ENCODE results near the gene HDAC9. TPM values are rescaled to one million over a fixed set of nuclear protein-coding genes. Genes with fewer than 3 reads are reported as not detected.

The HDAC9 gene
- total and polyA plus RNA-seq, 2 of the 13 experiments (the other 11 are each of a cell fraction or from before 2014, with no cell fraction given): 0.05 to 0.07 TPM

GRCh38 chr7:18566205-18566604, 70.7 kb downstream of the HDAC9 start:
- ATAC-seq (no peak), DNase-seq (ENCODE audit: low spot score) (no peak), FAIRE-seq (no peak)
- Histone ChIP-seq H3K36me3 (replicated peaks in 1 of 2; ENCODE audit: control insufficient read depth in 1 of 2, insufficient read depth in 2 of 2, low read length in 2 of 2) (no peaks in the 10 kb centered on the region), H2AFZ (ENCODE audit: low read length) (no peak overlapping the region), H3K9me3 (ENCODE audit: low read length) (no peaks in the 10 kb centered on the region), H3K4me1 (ENCODE audit: insufficient read depth, low read length) (no peaks in the 10 kb centered on the region), H3K27ac (ENCODE audit: extremely low read length, insufficient read depth, low read length) (no peak overlapping the region), H3K79me2 (ENCODE audit: insufficient read depth, low read length) (no peaks in the 10 kb centered on the region), H4K20me1 (ENCODE audit: insufficient read depth, low read length) (no peaks in the 10 kb centered on the region; the same call in 1 of the 2 replicates), H3K4me2 (ENCODE audit: low read depth, low read length) (no peak overlapping the region), H3K4me3 (replicated peaks in 1 of 3; ENCODE audit: insufficient read depth in 1 of 3, low read depth in 2 of 3, low read length in 3 of 3) (no peak overlapping the region), H3K9ac (ENCODE audit: insufficient read depth, low read depth, low read length) (no peak overlapping the region), H3K27me3 (ENCODE audit: control insufficient read depth in 1 of 2, insufficient read depth in 2 of 2, low read length in 2 of 2) (no peaks in the 10 kb centered on the region)
- intact Hi-C loops (cut with micrococcal nuclease; ENCODE audit: unreplicated experiment): no loop called here
- no TSS peak for BruUV-seq (replicated peaks)
- no peak for TF ChIP-seq CREB1 (IDR thresholded peaks at IDR 0.05)
- no peak for TF ChIP-seq CREB1 (CRISPR knock-in tag; IDR thresholded peaks at IDR 0.05)
- no peak for TF ChIP-seq AFF4 (CRISPR knock-in tag; IDR thresholded peaks at IDR 0.05)
- TF ChIP-seq TFAP4 (IDR thresholded peaks at IDR 0.05; ENCODE audit: borderline replicate concordance, low read depth): no peak
- TF ChIP-seq ZNF251 (CRISPR knock-in tag; IDR thresholded peaks at IDR 0.05): no peak
- no peak for TF ChIP-seq DRAP1 (CRISPR knock-in tag; IDR thresholded peaks at IDR 0.05)
- no peak for TF ChIP-seq RXRB (CRISPR knock-in tag; IDR thresholded peaks at IDR 0.05; ENCODE audit: borderline replicate concordance)
- TF ChIP-seq NFKBIZ (CRISPR knock-in tag; IDR thresholded peaks at IDR 0.05): no peak
- no peak for TF ChIP-seq ZNF614 (CRISPR knock-in tag; IDR thresholded peaks at IDR 0.05; ENCODE audit: borderline replicate concordance)
- no peak for TF ChIP-seq XRCC5 (optimal IDR thresholded peaks at IDR 0.05; ENCODE audit: low read length)
- TF ChIP-seq NFATC3 (CRISPR knock-in tag; IDR thresholded peaks at IDR 0.05): no peak
- TF ChIP-seq GRHL1 (CRISPR knock-in tag; conservative IDR thresholded peaks at IDR 0.05): no peak
- TF ChIP-seq GPBP1L1 (CRISPR knock-in tag; IDR thresholded peaks at IDR 0.05): no peak
- ChIA-PET CTCF (ENCODE audit: low intra/inter-chr PET ratio, low total read pairs) (no interaction called here), POLR2A (no interaction called here)
- in situ Hi-C loops (cut with HindIII; ENCODE audit: extremely low pct_ligation_motif_present, low pct_unique_long_range_greater_than_20kb): no loop called here
- WGBS (ENCODE audit: low lambda C conversion rate): 3% methylated on average over 1 of the region's 1 CpG
